BJ (cell line): Measurements from ENCODE around the gene GOLGA2. TPM values are rescaled to one million over a fixed set of nuclear protein-coding genes. Genes with fewer than 3 reads are reported as not detected.
A peak's percentile ranks its signal among the peaks of the same experiment; 100 is the strongest.

Source experiments
- CTCF ChIA-PET: fragments of 350-600 bp; formaldehyde crosslinking; extraction: SDS; loops from one replicate; lab custom pipeline; 2021; ENCODE audit warnings: antibody characterized with exemption, inconsistent platforms; lab: Yijun Ruan, JAX
- POLR2A ChIA-PET: fragments of 300-600 bp; sonication (Branson Sonifier 250); formaldehyde crosslinking; extraction: SDS; loops from one replicate; lab custom pipeline; 2021; ENCODE audit warnings: antibody characterized with exemption; lab: Charles Lee
- DNase-seq: peaks from one replicate; pipeline ENCODE4 v3.0.0-alpha.2; 2011; ENCODE audit warnings: low read depth
- H3K27me3 ChIP-seq: 2 replicates; pipeline ENCODE4 v1.6.0; 2011; ENCODE audit warnings: low read length; ENCODE audit not compliant: control insufficient read depth, insufficient read depth
- H3K36me3 ChIP-seq: 2 replicates; pipeline ENCODE4 v1.5.1; 2011; ENCODE audit warnings: low read length; ENCODE audit not compliant: control insufficient read depth, insufficient read depth
- H3K4me3 ChIP-seq: 2 replicates; pipeline ENCODE4 v1.5.1; 2011; ENCODE audit warnings: low read depth, mild to moderate bottlenecking, control low read depth, low read length
- CTCF ChIP-seq: IDR thresholded peaks from 2 replicates; pipeline ENCODE4 v1.5.1; 2011; ENCODE audit warnings: low read depth, mild to moderate bottlenecking, control low read depth, inconsistent platforms, low read length, moderate library complexity; ENCODE audit not compliant: insufficient read depth
- polyA plus RNA-seq: library from polyadenylated mRNA; depleted of rRNA; stranded (reverse); fragments of >200 nt; gene quantifications from 2 replicates; pipeline ENCODE4 v1.2.3, GENCODE V29; 2011

The GOLGA2 gene
- polyA plus RNA-seq, 1 experiment: 91.1 TPM

- POLR2A ChIA-PET: interaction anchor here (0.6 to 0.7 kb wide), 2 partner anchors 20 to 30 kb away, joined by 5 to 7 read pairs; partner anchors contain the start of gene GOLGA2
- Histone ChIP-seq H3K4me3 (no peak overlapping the region), H3K27me3 (no peaks in the 10 kb centered on the region), H3K36me3 (peaks cover under 1% of the 10 kb centered on the region; the same call in 1 of the 2 replicates)
- CTCF ChIA-PET: interaction anchor here (0.6 to 3.0 kb wide), 4 partner anchors 9 to 55 kb away, joined by 3 to 15 read pairs (median 4); partner anchors contain the start of gene CIZ1
- DNase-seq: no peak
- TF ChIP-seq CTCF: no peak
Observed at GRCh38 chr9:128245421-128246151, 30.2 kb downstream of the GOLGA2 start.

- H3K27me3 ChIP-seq: no peaks in the 10 kb centered on the region
- POLR2A ChIA-PET: interaction anchor here (0.6 to 0.7 kb wide), 2 partner anchors 19 to 31 kb away, joined by 5 to 7 read pairs; partner anchors contain the start of gene GOLGA2
- H3K4me3 ChIP-seq: peak overlapping the region; percentile 82
- peaks cover 3% of the 10 kb centered on the region for H3K36me3 ChIP-seq
- no peak for TF ChIP-seq CTCF
- CTCF ChIA-PET: interaction anchor here (0.6 to 3.0 kb wide), 3 partner anchors 10 to 54 kb away, joined by 3 to 15 read pairs (median 5); partner anchors contain the start of gene CIZ1
- DNase-seq: peak; percentile 59
Observed at GRCh38 chr9:128244837-128245231, 31.0 kb downstream of the GOLGA2 start.

DNA sequence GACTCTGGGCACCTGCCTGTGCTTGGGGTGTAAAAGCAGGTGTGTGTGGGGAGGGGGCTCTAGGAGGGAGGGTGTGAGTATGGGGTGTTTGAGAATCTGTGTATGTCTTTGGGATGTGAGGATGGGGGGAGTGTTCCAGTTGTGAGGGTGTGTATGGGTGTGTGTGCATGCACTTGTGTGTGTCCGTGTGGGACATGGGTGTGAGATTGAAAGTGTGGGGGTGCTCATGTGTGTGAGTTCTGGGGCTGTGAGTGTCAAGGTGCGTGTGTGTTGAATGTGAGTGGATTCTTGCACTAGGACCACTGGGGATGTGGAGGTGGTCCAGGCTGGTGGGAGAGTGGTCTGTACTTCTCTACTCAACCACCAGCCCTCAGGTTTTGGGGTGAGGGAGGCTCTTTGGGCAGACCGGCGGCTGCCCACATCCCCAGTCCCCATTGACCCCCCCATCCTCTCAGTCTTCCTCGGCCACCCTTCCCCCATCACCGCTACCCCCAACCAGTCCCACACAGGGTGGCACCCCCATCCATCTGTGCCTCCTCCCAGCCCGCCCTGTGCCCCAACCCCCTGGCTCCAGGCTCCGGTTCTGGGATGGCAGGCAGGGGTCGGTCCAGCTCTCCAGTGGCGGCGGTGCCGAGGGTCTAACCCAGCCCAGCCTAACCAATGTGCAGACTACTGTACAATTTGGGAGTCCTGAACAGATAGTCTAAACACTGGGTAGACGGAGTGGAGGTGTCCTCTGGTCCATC is 31.5 kb downstream of the GOLGA2 start:
- no peak for TF ChIP-seq CTCF
- DNase-seq: no peak
- Histone ChIP-seq H3K27me3 (no peaks in the 10 kb centered on the region), H3K4me3 (peak overlapping the region; percentile 82), H3K36me3 (peaks cover 6% of the 10 kb centered on the region)
- CTCF ChIA-PET: interaction anchor here (1.4 to 3.0 kb wide), 3 partner anchors 11 to 54 kb away, joined by 3 to 15 read pairs (median 5); partner anchors contain the start of genes CIZ1 and DNM1
- POLR2A ChIA-PET: interaction anchor here (0.7 kb wide), 1 partner anchor 19 kb away, joined by 5 read pairs; no protein-coding TSS in a partner anchor

DNA sequence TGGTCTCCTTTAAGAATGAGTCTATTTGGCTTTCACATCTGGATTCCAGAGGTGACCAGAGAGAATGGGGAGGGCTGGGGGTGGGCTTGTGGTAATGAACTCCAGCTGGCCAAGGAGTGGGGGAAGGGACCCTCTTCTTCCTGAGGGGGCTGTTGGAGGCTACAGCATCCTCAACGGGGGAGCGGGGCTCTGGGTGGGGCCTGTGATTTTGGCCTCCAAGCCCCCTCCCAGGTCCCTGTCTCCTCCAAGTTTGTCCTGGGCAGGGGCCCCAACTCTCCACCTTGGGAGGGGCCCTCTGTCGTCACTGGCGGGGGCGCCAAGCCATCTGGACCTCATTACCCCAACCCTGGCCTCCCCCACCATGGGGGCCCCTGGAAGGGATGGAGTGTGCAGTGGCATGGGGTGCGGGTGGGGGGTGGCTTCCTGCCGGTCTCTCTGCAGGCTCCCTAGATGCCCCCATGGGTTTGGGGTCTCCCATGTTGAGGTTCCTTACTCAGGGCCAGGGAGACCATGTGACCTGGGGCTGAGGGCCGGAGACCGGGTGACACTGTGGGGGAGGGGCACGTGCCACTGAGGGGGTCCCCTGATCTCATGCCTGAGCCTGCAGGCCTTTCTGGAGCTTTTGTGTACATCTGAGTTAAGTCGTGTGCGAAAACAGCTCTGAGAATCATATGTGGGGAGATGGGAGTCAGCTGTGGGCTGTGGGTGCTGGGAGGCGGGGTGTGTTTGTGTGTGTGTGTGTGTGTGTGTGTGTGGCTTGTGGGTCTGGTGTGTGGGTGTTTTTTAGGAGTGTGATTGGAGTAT is 32.4 kb downstream of the GOLGA2 start:
- no peak for TF ChIP-seq CTCF
- Histone ChIP-seq H3K27me3 (no peaks in the 10 kb centered on the region), H3K4me3 (no peak overlapping the region), H3K36me3 (peaks cover 6% of the 10 kb centered on the region)
- CTCF ChIA-PET: interaction anchor here (1.0 to 1.4 kb wide), 2 partner anchors 40 to 128 kb away, joined by 3 read pairs; partner anchors contain the start of genes DNM1 and URM1
- POLR2A ChIA-PET: no interaction called here
- DNase-seq: no peak
